Parathyroid adenoma (tissue), 2 donors: ENCODE results near the gene BSDC1.

Experiments used
- H2AFZ ChIP-seq: fragments of 300-600 bp; sonication (generic); one replicate; pipeline ENCODE4 v1.7.0; 2017; ENCODE audit warnings: antibody characterized with exemption, mild to moderate bottlenecking
- H3K27ac ChIP-seq: fragments of 300-600 bp; sonication (generic); one replicate; pipeline ENCODE4 v1.7.0; 2017
- H3K27me3 ChIP-seq: fragments of 300-600 bp; sonication (generic); one replicate; pipeline ENCODE4 v1.7.0; 2017; ENCODE audit warnings: low read length; ENCODE audit not compliant: control insufficient read depth, insufficient read depth
- H3K36me3 ChIP-seq: fragments of 300-600 bp; sonication (generic); one replicate; pipeline ENCODE4 v1.7.0; 2017; ENCODE audit warnings: low read length; ENCODE audit not compliant: control insufficient read depth, insufficient read depth
- H3K4me1 ChIP-seq: fragments of 300-600 bp; sonication (generic); one replicate; pipeline ENCODE4 v1.7.0; 2017; ENCODE audit warnings: control low read depth
- H3K4me2 ChIP-seq: fragments of 300-600 bp; sonication (generic); one replicate; pipeline ENCODE4 v1.7.0; 2017; ENCODE audit warnings: low read length
- H3K4me3 ChIP-seq: fragments of 300-600 bp; sonication (generic); one replicate; pipeline ENCODE4 v1.7.0; 2017; ENCODE audit warnings: low read depth, low read length
- H3K79me2 ChIP-seq: fragments of 300-600 bp; sonication (generic); one replicate; pipeline ENCODE4 v1.7.0; 2017; ENCODE audit warnings: control low read depth
- H3K9ac ChIP-seq: fragments of 300-600 bp; sonication (generic); one replicate; pipeline ENCODE4 v1.7.0; 2017; ENCODE audit warnings: mild to moderate bottlenecking
- H3K9me3 ChIP-seq: fragments of 300-600 bp; sonication (generic); one replicate; pipeline ENCODE4 v1.7.0; 2017; ENCODE audit warnings: low read length; ENCODE audit not compliant: control insufficient read depth
- CTCF ChIP-seq: fragments of 300-600 bp; sonication (generic); IDR thresholded peaks from one replicate; pipeline ENCODE4 v1.7.0; 2017; ENCODE audit warnings: antibody characterized with exemption, mild to moderate bottlenecking
- donor health status: primary hyperparathyroidism.

The BSDC1 gene

GRCh38 chr1:32334864-32335534 is 59.2 kb downstream of the BSDC1 start:
- H3K9ac ChIP-seq: no peak overlapping the region
- no peaks in the 10 kb centered on the region for H3K4me1 ChIP-seq
- H3K4me3 ChIP-seq: peak overlapping the region; percentile 3
- H3K36me3 ChIP-seq: no peaks in the 10 kb centered on the region
- no peak overlapping the region for H3K27ac ChIP-seq
- H3K4me2 ChIP-seq: peak overlapping the region; percentile 28
- no peaks in the 10 kb centered on the region for H3K27me3 ChIP-seq
- peak; percentile 40 for TF ChIP-seq CTCF
- H2AFZ ChIP-seq: no peak overlapping the region
- H3K79me2 ChIP-seq: no peaks in the 10 kb centered on the region
- H3K9me3 ChIP-seq: no peaks in the 10 kb centered on the region

GRCh38 chr1:32334274-32334861 is 59.9 kb downstream of the BSDC1 start:
- no peak overlapping the region for H3K4me2 ChIP-seq
- H3K4me1 ChIP-seq: no peaks in the 10 kb centered on the region
- no peaks in the 10 kb centered on the region for H3K36me3 ChIP-seq
- no peak for TF ChIP-seq CTCF
- H3K4me3 ChIP-seq: no peak overlapping the region
- H3K27ac ChIP-seq: no peak overlapping the region
- no peaks in the 10 kb centered on the region for H3K79me2 ChIP-seq
- H2AFZ ChIP-seq: no peak overlapping the region
- no peaks in the 10 kb centered on the region for H3K27me3 ChIP-seq
- H3K9ac ChIP-seq: no peak overlapping the region
- H3K9me3 ChIP-seq: no peaks in the 10 kb centered on the region

GRCh38 chr1:32333251-32333963 is 60.8 kb downstream of the BSDC1 start:
- no peaks in the 10 kb centered on the region for H3K27me3 ChIP-seq

GRCh38 chr1:32332290-32333079 is 61.8 kb downstream of the BSDC1 start:
- Histone ChIP-seq H3K4me1 (no peaks in the 10 kb centered on the region), H3K9me3 (no peaks in the 10 kb centered on the region), H3K36me3 (no peaks in the 10 kb centered on the region), H3K9ac (no peak overlapping the region), H3K27ac (no peak overlapping the region), H3K27me3 (no peaks in the 10 kb centered on the region), H3K4me2 (no peak overlapping the region), H3K4me3 (no peak overlapping the region), H3K79me2 (no peaks in the 10 kb centered on the region), H2AFZ (no peak overlapping the region)
- TF ChIP-seq CTCF: no peak

More at GRCh38 chr1:32333251-32333963, 60.8 kb downstream of the BSDC1 start:
- no peak overlapping the region for H3K9ac ChIP-seq
- H3K9me3 ChIP-seq: no peaks in the 10 kb centered on the region
- no peaks in the 10 kb centered on the region for H3K79me2 ChIP-seq
- H3K27ac ChIP-seq: no peak overlapping the region
- no peaks in the 10 kb centered on the region for H3K4me1 ChIP-seq
- no peak overlapping the region for H3K4me2 ChIP-seq
- no peak for TF ChIP-seq CTCF
- H3K4me3 ChIP-seq: no peak overlapping the region
- no peak overlapping the region for H2AFZ ChIP-seq
- H3K36me3 ChIP-seq: no peaks in the 10 kb centered on the region
